ENCODE data around the gene NUP62CL.

NUP62CL gene

GRCh38 chrX:107135965-107136307 lies 70.3 kb downstream of the NUP62CL start:
- no peak for DNase-seq

DNA sequence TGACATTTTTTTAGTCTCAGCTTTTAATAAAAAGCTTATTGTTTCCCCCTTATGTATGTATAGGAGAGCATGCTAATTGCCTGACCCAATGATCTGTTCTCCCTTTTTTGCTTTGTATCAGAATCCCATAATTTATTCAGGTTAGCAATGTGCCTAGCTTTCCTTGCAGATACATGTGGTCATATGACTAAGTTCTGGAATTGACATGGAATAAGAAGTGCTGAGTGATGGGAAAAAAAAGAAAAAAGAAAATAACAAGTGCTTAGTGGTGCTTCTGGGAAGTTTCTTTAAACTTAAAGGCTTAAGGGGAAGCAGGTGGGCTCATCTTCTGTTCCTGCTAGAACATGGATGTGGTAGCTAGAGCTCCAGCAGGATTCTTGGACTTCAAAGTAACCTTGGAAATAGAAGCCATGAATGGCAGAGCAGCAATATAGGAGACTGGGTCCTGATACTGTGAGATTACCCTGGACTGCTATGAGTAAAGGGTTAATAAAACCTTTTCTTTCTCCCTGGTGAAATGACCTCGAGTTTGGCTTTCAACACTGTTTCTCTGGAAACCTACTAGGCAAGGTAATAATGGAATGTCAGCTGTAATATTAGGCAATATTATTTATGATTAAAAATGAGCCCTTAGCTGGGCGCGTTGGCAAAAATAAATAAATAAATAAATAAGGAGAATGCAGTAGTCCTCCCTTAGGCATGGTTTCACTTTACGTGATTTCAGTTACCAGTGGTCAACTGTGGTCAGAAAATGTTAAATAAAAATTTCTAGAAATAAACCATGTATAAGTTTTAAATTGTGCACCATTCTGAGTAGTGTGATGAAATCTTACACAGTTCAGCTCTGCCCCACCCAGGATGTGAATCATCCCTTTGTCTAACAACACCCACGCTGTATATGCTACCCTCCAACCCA lies 70.9 kb downstream of the NUP62CL start:
- DNase-seq, result no peak

GRCh38 chrX:107123750-107124149 lies 82.5 kb downstream of the NUP62CL start:
- no peak for DNase-seq

GRCh38 chrX:107119283-107119682 lies 87.0 kb downstream of the NUP62CL start:
- no peak for DNase-seq

DNA sequence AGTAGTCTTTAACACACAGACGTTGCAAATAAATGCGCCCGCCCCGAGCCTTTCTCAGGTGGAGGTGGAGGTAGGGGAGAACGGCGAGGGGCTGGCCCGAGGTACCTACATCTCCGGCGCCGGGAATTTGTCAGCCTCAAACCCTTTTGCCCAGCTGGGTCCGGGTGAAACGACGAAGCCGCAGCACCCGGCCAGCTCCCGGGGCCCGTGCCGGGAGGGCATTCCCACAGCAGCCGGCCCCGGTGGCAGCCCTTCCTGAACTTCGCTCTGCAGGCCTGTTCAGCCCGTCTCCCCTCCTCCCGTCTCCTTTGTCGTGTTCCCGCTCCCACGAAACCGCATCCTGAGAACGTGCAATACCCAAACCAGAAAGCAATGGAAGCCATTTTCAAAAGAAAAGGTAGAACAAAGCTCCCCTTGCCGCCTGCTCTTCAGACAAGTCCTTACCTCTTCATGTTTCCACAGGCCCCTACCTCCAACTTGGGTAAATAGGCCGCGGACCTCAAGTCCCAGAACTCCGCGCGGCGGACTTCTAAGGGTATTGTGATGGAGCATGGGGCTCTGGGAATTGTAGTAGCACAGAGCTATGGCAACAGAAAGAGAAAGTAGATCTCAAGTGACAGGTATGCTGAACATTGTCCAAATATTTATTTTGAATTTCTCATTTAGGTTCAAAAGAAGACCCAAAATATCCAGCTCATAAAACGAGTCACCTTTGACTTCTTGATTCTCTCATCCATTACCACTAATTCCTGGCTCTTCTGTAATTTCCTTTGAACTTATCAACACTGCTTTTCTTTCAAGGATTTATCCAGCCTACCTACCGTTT lies 87.7 kb downstream of the NUP62CL start, which contains the start of gene RBM41:
Gene RBM41, minus strand, starts transcription at position 501 of the 826 bp plus-strand sequence. Its CDS starts 49 bp downstream, at position 452.
- DNase-seq, result peak; percentile 2

GRCh38 chrX:107117993-107118321 lies 88.3 kb downstream of the NUP62CL start:
- DNase-seq, result no peak

DNA sequence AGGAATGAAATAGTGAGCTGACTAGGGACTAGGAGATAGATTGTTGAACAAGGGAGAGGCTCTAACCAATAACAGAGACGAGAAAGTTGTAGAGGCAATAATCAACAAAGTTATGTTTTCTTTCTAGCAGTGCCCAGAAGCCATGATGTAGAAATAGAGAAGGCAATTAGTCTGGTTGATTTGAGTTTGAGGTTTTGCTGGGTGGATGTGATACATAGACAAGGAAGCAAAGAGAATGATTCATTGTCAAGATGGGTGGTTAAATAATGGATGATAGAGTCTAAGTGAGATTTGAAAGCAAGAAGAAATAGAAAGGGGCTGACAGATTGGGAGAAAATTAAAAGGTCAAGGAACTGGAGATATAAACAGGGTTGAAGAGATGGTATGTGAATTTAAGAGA lies 98.8 kb downstream of the NUP62CL start:
- DNase-seq, result no peak

DNA sequence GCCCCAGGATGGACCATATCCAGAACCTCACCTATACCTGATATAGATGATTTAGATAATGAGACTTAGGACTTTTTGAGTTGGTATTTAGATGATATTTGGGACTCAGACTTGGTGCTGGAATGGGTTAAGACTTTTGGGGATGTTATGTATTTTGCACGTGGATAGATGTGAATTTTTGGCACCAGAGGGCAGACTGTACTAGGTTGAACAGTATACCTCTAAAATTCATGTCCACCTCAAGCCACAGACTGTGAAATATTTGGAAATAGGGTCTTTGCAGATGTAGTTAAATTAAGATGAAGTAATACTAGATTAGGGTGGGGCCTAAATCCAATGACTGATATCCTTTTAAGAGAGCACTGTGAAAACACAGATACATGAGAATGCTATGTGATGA lies 103.3 kb downstream of the NUP62CL start:
- DNase-seq, result no peak

DNA sequence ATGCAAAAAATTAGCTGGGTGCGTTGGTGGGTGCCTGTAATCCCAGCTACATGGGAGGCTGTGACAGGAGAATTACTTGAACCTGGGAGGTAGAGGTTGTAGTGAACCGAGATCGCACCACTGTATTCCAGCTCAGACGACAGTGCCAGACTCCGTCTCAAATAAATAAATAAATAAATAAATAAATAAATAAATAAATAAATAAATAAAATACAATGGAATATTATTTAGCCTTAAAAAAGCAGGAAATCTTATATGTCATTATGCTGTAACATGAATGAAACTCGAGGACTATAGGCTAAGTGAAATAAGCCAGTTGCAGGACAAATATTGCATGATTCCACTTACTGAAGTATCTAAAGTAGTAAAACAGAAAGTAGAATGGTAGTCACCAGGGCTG lies 130.1 kb downstream of the NUP62CL start:
- DNase-seq, result no peak

Measured in GOT3 (cell line).